Measurements from ENCODE around the gene KIF6. TPM values are rescaled to one million over a fixed set of nuclear protein-coding genes. Genes with fewer than 3 reads are reported as not detected.
A peak's percentile ranks its signal among the peaks of the same experiment; 100 is the strongest.

Gene KIF6
- total RNA-seq, 5 donors from 2014 or later (not counting 1 experiment from before 2014, with no cell fraction given), result 0.53 TPM; not detected in 4

GRCh38 chr6:39361657-39362486 is 363.3 kb downstream of the KIF6 start:
- CTCF ChIA-PET, result interaction anchor here (1.0 to 1.4 kb wide), 3 partner anchors 9 to 1666 kb away, joined by 3 read pairs; no protein-coding TSS in a partner anchor
- no peak overlapping the region for H3K4me3 Mint-ChIP-seq
- POLR2A ChIA-PET, result interaction anchor here in 1 of 2 donors (0.5 kb wide), 1 partner anchor 10 kb away, joined by 3 read pairs; no protein-coding TSS in a partner anchor
- 35% methylated on average over 19 of the region's 21 CpGs for WGBS (ENCODE audit: insufficient coverage)
- peaks cover 0 to 13% of the 10 kb centered on the region in 2 donors for H3K27me3 Mint-ChIP-seq
- Histone ChIP-seq H3K27me3 (replicated peaks in 1 of 2; ENCODE audit: control insufficient read depth in 2 of 2, extremely low read depth in 1 of 2, insufficient read depth in 2 of 2, low read length in 1 of 2) (peaks cover 0 to 25% of the 10 kb centered on the region in 2 experiments), H3K27ac (ENCODE audit: low read length) (no peak overlapping the region), H3K4me1 (ENCODE audit: control insufficient read depth in 1 of 2, extremely low read depth in 1 of 2, insufficient read depth in 2 of 2, low read length in 2 of 2) (peaks cover 0 to 5% of the 10 kb centered on the region in 2 experiments), H3K9me3 (no peaks in the 10 kb centered on the region), H3K36me3 (ENCODE audit: control insufficient read depth in 2 of 2, extremely low read depth in 1 of 2, insufficient read depth in 1 of 2, low read length in 1 of 2) (no peaks in the 10 kb centered on the region), H3K4me3 (ENCODE audit: control insufficient read depth in 1 of 2, extremely low read depth in 1 of 2, low read length in 1 of 2) (no peak overlapping the region)
- H3K9me3 Mint-ChIP-seq, result no peaks in the 10 kb centered on the region
- ATAC-seq (replicated peaks in 1 of 4), result peak in 3 of 4 experiments; percentile 31 to 61 (median 43)
- H3K36me3 Mint-ChIP-seq, result no peaks in the 10 kb centered on the region
- DNase-seq, result peak in 28 of 35 experiments; percentile 2 to 54 (median 22)
- peaks cover 0 to 3% (median 2%) of the 10 kb centered on the region in 3 donors for H3K4me1 Mint-ChIP-seq
- H3K27ac Mint-ChIP-seq, result no peak overlapping the region

GRCh38 chr6:39360378-39360777 is 364.8 kb downstream of the KIF6 start:
- H3K36me3 Mint-ChIP-seq, result no peaks in the 10 kb centered on the region
- no peak for DNase-seq
- peaks cover 0 to 24% of the 10 kb centered on the region in 2 experiments for H3K27me3 ChIP-seq (replicated peaks in 1 of 2; ENCODE audit: control insufficient read depth in 2 of 2, extremely low read depth in 1 of 2, insufficient read depth in 2 of 2, low read length in 1 of 2)
- H3K27ac Mint-ChIP-seq, result no peak overlapping the region
- no peak for ATAC-seq (replicated peaks in 1 of 4)
- no peak overlapping the region for H3K4me3 ChIP-seq (ENCODE audit: control insufficient read depth in 1 of 2, extremely low read depth in 1 of 2, low read length in 1 of 2)
- ChIA-PET POLR2A (no interaction called here), CTCF (interaction anchor here in 1 of 2 donors (1.1 kb wide), 1 partner anchor 19 kb away, joined by 3 read pairs; no protein-coding TSS in a partner anchor)
- no peak overlapping the region for H3K4me3 Mint-ChIP-seq
- WGBS (ENCODE audit: insufficient coverage), result 87% methylated on average over 7 of the region's 9 CpGs
- no peak overlapping the region for H3K27ac ChIP-seq (ENCODE audit: low read length)
- no peaks in the 10 kb centered on the region for H3K9me3 ChIP-seq
- no peaks in the 10 kb centered on the region for H3K9me3 Mint-ChIP-seq
- H3K27me3 Mint-ChIP-seq, result peaks cover 0 to 13% of the 10 kb centered on the region in 2 donors
- peaks cover 0 to 3% (median 2%) of the 10 kb centered on the region in 3 donors for H3K4me1 Mint-ChIP-seq
- no peaks in the 10 kb centered on the region for H3K36me3 ChIP-seq (ENCODE audit: control insufficient read depth in 2 of 2, extremely low read depth in 1 of 2, insufficient read depth in 1 of 2, low read length in 1 of 2)
- peaks cover 0 to 5% of the 10 kb centered on the region in 2 experiments for H3K4me1 ChIP-seq (ENCODE audit: control insufficient read depth in 1 of 2, extremely low read depth in 1 of 2, insufficient read depth in 2 of 2, low read length in 2 of 2)

DNA sequence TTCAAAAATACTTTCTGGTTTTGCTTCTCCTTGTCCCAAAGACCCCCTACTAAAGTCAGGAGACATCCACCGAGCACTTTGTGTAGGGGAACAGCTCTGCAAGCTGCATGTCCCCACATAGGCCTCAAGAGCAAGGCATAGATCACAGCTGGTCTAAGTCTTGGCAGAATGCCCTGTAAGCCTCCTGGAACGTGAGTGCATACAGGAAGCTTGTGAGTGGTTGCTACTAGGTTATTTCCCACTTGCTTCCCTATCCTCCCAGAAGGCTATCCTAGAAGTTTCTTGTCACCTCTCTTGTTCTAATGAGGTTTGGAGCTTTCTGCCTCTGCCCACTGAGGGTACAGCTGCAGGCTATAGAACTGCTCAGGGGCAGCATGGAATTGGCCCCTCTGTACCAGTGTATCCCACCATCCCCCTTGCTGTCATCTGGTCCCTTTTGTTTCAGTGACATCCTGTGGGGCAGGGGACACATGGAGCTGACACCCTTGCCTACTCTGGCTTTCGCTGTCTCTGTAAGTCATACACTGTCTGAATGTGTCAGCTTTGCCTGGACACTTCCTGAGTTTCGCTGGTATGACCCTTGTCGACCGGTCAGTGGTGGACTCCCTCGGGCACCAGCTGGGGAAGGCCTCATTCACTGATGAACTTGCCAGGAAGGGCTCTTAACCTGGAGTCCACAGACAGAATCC is 367.1 kb downstream of the KIF6 start:
- peaks cover 0 to 11% of the 10 kb centered on the region in 2 donors for H3K27me3 Mint-ChIP-seq
- DNase-seq (no peak), ATAC-seq (replicated peaks in 1 of 4) (no peak)
- no peaks in the 10 kb centered on the region for H3K9me3 Mint-ChIP-seq
- POLR2A ChIA-PET, result interaction anchor here in 1 of 2 donors (0.7 kb wide), 1 partner anchor 1522 kb away, joined by 9 read pairs; no protein-coding TSS in a partner anchor
- no peak overlapping the region for H3K4me3 Mint-ChIP-seq
- Histone ChIP-seq H3K4me1 (ENCODE audit: control insufficient read depth in 1 of 2, extremely low read depth in 1 of 2, insufficient read depth in 2 of 2, low read length in 2 of 2) (peaks cover 0 to 5% of the 10 kb centered on the region in 2 experiments), H3K9me3 (no peaks in the 10 kb centered on the region), H3K36me3 (ENCODE audit: control insufficient read depth in 2 of 2, extremely low read depth in 1 of 2, insufficient read depth in 1 of 2, low read length in 1 of 2) (no peaks in the 10 kb centered on the region), H3K4me3 (ENCODE audit: control insufficient read depth in 1 of 2, extremely low read depth in 1 of 2, low read length in 1 of 2) (no peak overlapping the region), H3K27me3 (replicated peaks in 1 of 2; ENCODE audit: control insufficient read depth in 2 of 2, extremely low read depth in 1 of 2, insufficient read depth in 2 of 2, low read length in 1 of 2) (peaks cover 0 to 22% of the 10 kb centered on the region in 2 experiments), H3K27ac (ENCODE audit: low read length) (no peak overlapping the region)
- peaks cover 0 to 3% (median 2%) of the 10 kb centered on the region in 3 donors for H3K4me1 Mint-ChIP-seq
- CTCF ChIA-PET, result interaction anchor here in 1 of 2 donors (0.7 kb wide), 2 partner anchors 404 to 1622 kb away, joined by 3 to 4 read pairs; no protein-coding TSS in a partner anchor
- H3K36me3 Mint-ChIP-seq, result no peaks in the 10 kb centered on the region
- no peak overlapping the region for H3K27ac Mint-ChIP-seq
- WGBS (ENCODE audit: insufficient coverage), result 85% methylated on average over 4 of the region's 7 CpGs

- H3K9me3 ChIP-seq, result no peaks in the 10 kb centered on the region
- CTCF ChIA-PET, result interaction anchor here (0.5 to 0.6 kb wide), 4 partner anchors 13 to 1674 kb away, joined by 3 to 4 read pairs (median 3); no protein-coding TSS in a partner anchor
- Mint-ChIP-seq H3K27me3 (peaks cover 0 to 2% of the 10 kb centered on the region in 2 donors), H3K9me3 (no peaks in the 10 kb centered on the region), H3K4me3 (no peak overlapping the region), H3K36me3 (no peaks in the 10 kb centered on the region), H3K27ac (no peak overlapping the region), H3K4me1 (no peaks in the 10 kb centered on the region)
- H3K27ac ChIP-seq (ENCODE audit: low read length), result no peak overlapping the region
- no peaks in the 10 kb centered on the region for H3K4me1 ChIP-seq (ENCODE audit: control insufficient read depth in 1 of 2, extremely low read depth in 1 of 2, insufficient read depth in 2 of 2, low read length in 2 of 2)
- H3K4me3 ChIP-seq (ENCODE audit: control insufficient read depth in 1 of 2, extremely low read depth in 1 of 2, low read length in 1 of 2), result no peak overlapping the region
- H3K36me3 ChIP-seq (ENCODE audit: control insufficient read depth in 2 of 2, extremely low read depth in 1 of 2, insufficient read depth in 1 of 2, low read length in 1 of 2), result no peaks in the 10 kb centered on the region
- POLR2A ChIA-PET, result interaction anchor here in 1 of 2 donors (0.6 kb wide), 1 partner anchor 307 kb away, joined by 7 read pairs; no protein-coding TSS in a partner anchor
- 89% methylated on average over 7 of the region's 7 CpGs for WGBS (ENCODE audit: insufficient coverage)
- peaks cover 0 to 3% of the 10 kb centered on the region in 2 experiments for H3K27me3 ChIP-seq (replicated peaks in 1 of 2; ENCODE audit: control insufficient read depth in 2 of 2, extremely low read depth in 1 of 2, insufficient read depth in 2 of 2, low read length in 1 of 2)
- DNase-seq, result no peak
- no peak for ATAC-seq (replicated peaks in 1 of 4)
Measured at GRCh38 chr6:39353698-39354315, 371.4 kb downstream of the KIF6 start.

GRCh38 chr6:39350723-39351505 is 374.3 kb downstream of the KIF6 start:
- Histone ChIP-seq H3K4me3 (ENCODE audit: control insufficient read depth in 1 of 2, extremely low read depth in 1 of 2, low read length in 1 of 2) (no peak overlapping the region), H3K27me3 (replicated peaks in 1 of 2; ENCODE audit: control insufficient read depth in 2 of 2, extremely low read depth in 1 of 2, insufficient read depth in 2 of 2, low read length in 1 of 2) (peaks cover 0 to 5% of the 10 kb centered on the region in 2 experiments), H3K9me3 (no peaks in the 10 kb centered on the region), H3K27ac (ENCODE audit: low read length) (no peak overlapping the region), H3K4me1 (ENCODE audit: control insufficient read depth in 1 of 2, extremely low read depth in 1 of 2, insufficient read depth in 2 of 2, low read length in 2 of 2) (no peaks in the 10 kb centered on the region), H3K36me3 (ENCODE audit: control insufficient read depth in 2 of 2, extremely low read depth in 1 of 2, insufficient read depth in 1 of 2, low read length in 1 of 2) (no peaks in the 10 kb centered on the region)
- no peaks in the 10 kb centered on the region for H3K9me3 Mint-ChIP-seq
- DNase-seq, result no peak
- ATAC-seq (replicated peaks in 1 of 4), result no peak
- H3K27me3 Mint-ChIP-seq, result peaks cover 0 to 5% of the 10 kb centered on the region in 2 donors
- CTCF ChIA-PET, result interaction anchor here in 1 of 2 donors (0.5 kb wide), 1 partner anchor 356 kb away, joined by 4 read pairs; no protein-coding TSS in a partner anchor
- H3K4me3 Mint-ChIP-seq, result no peak overlapping the region
- POLR2A ChIA-PET, result no interaction called here
- no peaks in the 10 kb centered on the region for H3K4me1 Mint-ChIP-seq
- H3K36me3 Mint-ChIP-seq, result no peaks in the 10 kb centered on the region
- H3K27ac Mint-ChIP-seq, result no peak overlapping the region
- 90% methylated on average over 3 of the region's 13 CpGs for WGBS (ENCODE audit: insufficient coverage)

Data from T-cell (primary cell).